ENCODE results near the gene HSPA1L.

The HSPA1L gene

DNA sequence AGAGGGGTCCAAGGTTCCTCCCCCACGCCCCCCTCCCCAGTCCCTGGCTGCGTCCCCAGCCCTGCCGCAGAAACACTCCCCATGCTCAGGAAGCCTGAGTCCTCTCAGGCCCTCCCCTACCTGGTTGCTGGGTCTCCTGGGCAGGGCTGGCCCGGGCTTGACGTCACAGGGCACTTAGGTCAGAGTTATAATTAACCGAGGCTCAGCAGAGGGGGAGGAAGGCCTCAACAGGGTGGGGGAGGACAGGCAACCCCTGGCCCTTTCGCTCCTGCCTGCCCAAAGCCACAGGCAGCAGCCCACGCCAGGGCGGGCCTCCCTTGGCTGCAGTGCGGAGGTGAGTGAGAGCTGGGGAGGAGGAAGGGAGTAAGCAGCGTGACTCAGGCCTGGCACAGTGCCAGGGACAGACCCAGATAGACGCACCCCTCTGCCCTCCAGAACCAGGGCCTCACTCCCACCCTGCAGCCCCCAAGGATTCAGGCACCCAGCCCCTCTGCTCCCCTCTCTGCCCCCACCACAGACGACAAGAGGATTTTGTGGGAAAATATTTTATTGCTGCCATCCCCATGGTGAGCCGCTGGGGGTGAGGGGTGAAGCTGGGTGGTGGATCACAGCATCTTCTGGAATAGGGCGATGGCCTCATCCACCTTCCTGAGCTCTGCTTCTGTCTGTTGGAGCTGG is 38.0 kb downstream of the HSPA1L start, which contains the start of gene VWA7:
Gene VWA7, minus strand, starts transcription at position 340 of the 678 bp plus-strand sequence. CDS start 549 bp downstream, outside the sequence.
- ChIA-PET CTCF (interaction anchor here (0.6 to 7.5 kb wide), 9 partner anchors 8 to 91 kb away, joined by 3 to 50 read pairs (median 4); partner anchors contain the start of genes LSM2 and VARS1), POLR2A (interaction anchor here (0.6 to 3.3 kb wide), 18 partner anchors 9 to 113 kb away, joined by 3 to 38 read pairs (median 4); partner anchors contain the start of genes CLIC1, DDAH2, HSPA1A and HSPA1B)
- peak within 1 kb of the TSS; percentile 21 for H3K4me3 ChIP-seq (ENCODE audit: low read depth, low read length)
- TF ChIP-seq BCL11A (tag by site-specific recombination; IDR thresholded peaks at IDR 0.05; ENCODE audit: low read depth) (peak; percentile 82), IKZF3 (tag by site-specific recombination; IDR thresholded peaks at IDR 0.05) (peak; percentile 87), ZNF280D (tag by site-specific recombination; IDR thresholded peaks at IDR 0.05) (no peak), ZNF239 (tag by site-specific recombination; IDR thresholded peaks at IDR 0.05) (no peak), ZNF211 (tag by site-specific recombination; IDR thresholded peaks at IDR 0.05; ENCODE audit: low read depth) (0 out of 2 replicates have a peak, but pooled peaks have one; percentile 28), ZNF223 (tag by site-specific recombination; IDR thresholded peaks at IDR 0.05) (0 out of 2 replicates have a peak, but pooled peaks have one; percentile 13), ZNF354C (tag by site-specific recombination; IDR thresholded peaks at IDR 0.05; ENCODE audit: borderline replicate concordance, low read depth) (no peak), ZNF654 (tag by site-specific recombination; IDR thresholded peaks at IDR 0.05; ENCODE audit: low read depth) (no peak; the same call in 1 of the 2 replicates), SCRT2 (tag by site-specific recombination; IDR thresholded peaks at IDR 0.05) (peak; percentile 98), MYNN (tag by site-specific recombination; IDR thresholded peaks at IDR 0.05; ENCODE audit: borderline replicate concordance) (0 out of 2 replicates have a peak, but pooled peaks have one; percentile 13), ZNF510 (tag by site-specific recombination; IDR thresholded peaks at IDR 0.05; ENCODE audit: insufficient replicate concordance) (no peak), ZNF791 (tag by site-specific recombination; IDR thresholded peaks at IDR 0.05) (no peak), ZNF571 (tag by site-specific recombination; IDR thresholded peaks at IDR 0.05) (peak; percentile 92; the same call in 1 of the 2 replicates), SCRT1 (tag by site-specific recombination; IDR thresholded peaks at IDR 0.05; ENCODE audit: borderline replicate concordance) (no peak), ZNF366 (tag by site-specific recombination; conservative IDR thresholded peaks at IDR 0.05) (peak; percentile 96), ZNF658 (tag by site-specific recombination; IDR thresholded peaks at IDR 0.05) (no peak), ZNF423 (tag by site-specific recombination; IDR thresholded peaks at IDR 0.05) (peak; percentile 74), ZNF175 (tag by site-specific recombination; IDR thresholded peaks at IDR 0.05) (no peak), ZNF404 (tag by site-specific recombination; IDR thresholded peaks at IDR 0.05) (no peak), ZSCAN16 (tag by site-specific recombination; IDR thresholded peaks at IDR 0.05) (no peak), KLF8 (tag by site-specific recombination; IDR thresholded peaks at IDR 0.05) (peak; percentile 90), MEIS1 (CRISPR knock-in tag; IDR thresholded peaks at IDR 0.05; ENCODE audit: borderline replicate concordance) (no peak)
- TF ChIP-seq, protein P1, sequence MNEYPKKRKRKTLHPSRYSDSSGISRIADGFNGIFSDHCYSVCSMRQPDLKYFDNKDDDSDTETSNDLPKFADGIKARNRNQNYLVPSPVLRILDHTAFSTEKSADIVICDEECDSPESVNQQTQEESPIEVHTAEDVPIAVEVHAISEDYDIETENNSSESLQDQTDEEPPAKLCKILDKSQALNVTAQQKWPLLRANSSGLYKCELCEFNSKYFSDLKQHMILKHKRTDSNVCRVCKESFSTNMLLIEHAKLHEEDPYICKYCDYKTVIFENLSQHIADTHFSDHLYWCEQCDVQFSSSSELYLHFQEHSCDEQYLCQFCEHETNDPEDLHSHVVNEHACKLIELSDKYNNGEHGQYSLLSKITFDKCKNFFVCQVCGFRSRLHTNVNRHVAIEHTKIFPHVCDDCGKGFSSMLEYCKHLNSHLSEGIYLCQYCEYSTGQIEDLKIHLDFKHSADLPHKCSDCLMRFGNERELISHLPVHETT (tag by site-specific recombination; IDR thresholded peaks at IDR 0.05), result peak; percentile 76
- TF ChIP-seq, protein P2, sequence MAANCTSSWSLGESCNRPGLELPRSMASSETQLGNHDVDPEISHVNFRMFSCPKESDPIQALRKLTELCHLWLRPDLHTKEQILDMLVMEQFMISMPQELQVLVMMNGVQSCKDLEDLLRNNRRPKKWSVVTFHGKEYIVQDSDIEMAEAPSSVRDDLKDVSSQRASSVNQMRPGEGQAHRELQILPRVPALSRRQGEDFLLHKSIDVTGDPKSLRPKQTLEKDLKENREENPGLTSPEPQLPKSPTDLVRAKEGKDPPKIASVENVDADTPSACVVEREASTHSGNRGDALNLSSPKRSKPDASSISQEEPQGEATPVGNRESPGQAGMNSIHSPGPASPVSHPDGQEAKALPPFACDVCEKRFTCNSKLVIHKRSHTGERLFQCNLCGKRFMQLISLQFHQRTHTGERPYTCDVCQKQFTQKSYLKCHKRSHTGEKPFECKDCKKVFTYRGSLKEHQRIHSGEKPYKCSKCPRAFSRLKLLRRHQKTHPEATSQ (tag by site-specific recombination; IDR thresholded peaks at IDR 0.05), result peak; percentile 80
- TF ChIP-seq, protein P3, sequence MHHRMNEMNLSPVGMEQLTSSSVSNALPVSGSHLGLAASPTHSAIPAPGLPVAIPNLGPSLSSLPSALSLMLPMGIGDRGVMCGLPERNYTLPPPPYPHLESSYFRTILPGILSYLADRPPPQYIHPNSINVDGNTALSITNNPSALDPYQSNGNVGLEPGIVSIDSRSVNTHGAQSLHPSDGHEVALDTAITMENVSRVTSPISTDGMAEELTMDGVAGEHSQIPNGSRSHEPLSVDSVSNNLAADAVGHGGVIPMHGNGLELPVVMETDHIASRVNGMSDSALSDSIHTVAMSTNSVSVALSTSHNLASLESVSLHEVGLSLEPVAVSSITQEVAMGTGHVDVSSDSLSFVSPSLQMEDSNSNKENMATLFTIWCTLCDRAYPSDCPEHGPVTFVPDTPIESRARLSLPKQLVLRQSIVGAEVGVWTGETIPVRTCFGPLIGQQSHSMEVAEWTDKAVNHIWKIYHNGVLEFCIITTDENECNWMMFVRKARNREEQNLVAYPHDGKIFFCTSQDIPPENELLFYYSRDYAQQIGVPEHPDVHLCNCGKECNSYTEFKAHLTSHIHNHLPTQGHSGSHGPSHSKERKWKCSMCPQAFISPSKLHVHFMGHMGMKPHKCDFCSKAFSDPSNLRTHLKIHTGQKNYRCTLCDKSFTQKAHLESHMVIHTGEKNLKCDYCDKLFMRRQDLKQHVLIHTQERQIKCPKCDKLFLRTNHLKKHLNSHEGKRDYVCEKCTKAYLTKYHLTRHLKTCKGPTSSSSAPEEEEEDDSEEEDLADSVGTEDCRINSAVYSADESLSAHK (tag by site-specific recombination; IDR thresholded peaks at IDR 0.05), result peak; percentile 48; the same call in 1 of the 2 replicates
- TF ChIP-seq, protein P4, sequence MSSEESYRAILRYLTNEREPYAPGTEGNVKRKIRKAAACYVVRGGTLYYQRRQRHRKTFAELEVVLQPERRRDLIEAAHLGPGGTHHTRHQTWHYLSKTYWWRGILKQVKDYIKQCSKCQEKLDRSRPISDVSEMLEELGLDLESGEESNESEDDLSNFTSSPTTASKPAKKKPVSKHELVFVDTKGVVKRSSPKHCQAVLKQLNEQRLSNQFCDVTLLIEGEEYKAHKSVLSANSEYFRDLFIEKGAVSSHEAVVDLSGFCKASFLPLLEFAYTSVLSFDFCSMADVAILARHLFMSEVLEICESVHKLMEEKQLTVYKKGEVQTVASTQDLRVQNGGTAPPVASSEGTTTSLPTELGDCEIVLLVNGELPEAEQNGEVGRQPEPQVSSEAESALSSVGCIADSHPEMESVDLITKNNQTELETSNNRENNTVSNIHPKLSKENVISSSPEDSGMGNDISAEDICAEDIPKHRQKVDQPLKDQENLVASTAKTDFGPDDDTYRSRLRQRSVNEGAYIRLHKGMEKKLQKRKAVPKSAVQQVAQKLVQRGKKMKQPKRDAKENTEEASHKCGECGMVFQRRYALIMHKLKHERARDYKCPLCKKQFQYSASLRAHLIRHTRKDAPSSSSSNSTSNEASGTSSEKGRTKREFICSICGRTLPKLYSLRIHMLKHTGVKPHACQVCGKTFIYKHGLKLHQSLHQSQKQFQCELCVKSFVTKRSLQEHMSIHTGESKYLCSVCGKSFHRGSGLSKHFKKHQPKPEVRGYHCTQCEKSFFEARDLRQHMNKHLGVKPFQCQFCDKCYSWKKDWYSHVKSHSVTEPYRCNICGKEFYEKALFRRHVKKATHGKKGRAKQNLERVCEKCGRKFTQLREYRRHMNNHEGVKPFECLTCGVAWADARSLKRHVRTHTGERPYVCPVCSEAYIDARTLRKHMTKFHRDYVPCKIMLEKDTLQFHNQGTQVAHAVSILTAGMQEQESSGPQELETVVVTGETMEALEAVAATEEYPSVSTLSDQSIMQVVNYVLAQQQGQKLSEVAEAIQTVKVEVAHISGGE (tag by site-specific recombination; conservative IDR thresholded peaks at IDR 0.05; ENCODE audit: low read depth), result no peak

More for the DNA sequence above, 38.0 kb downstream of the HSPA1L start, which contains the start of gene VWA7:
- Histone ChIP-seq H3K36me3 (ENCODE audit: control insufficient read depth in 2 of 2, insufficient read depth in 1 of 2, low read length in 2 of 2) (peaks cover 0 to 41% of the 10 kb centered on the region in 2 experiments; a peak in 2 of 3 replicates), H3K9me3 (ENCODE audit: control insufficient read depth, insufficient read depth, low read depth, low read length) (no peaks in the 10 kb centered on the region), H3K4me1 (ENCODE audit: control insufficient read depth, insufficient read depth, low read length) (peaks cover 4% of the 10 kb centered on the region), H3K27ac (ENCODE audit: extremely low read depth, low read depth, low read length) (no peak within 1 kb of the TSS)

All from HEK293 (cell line).